Measurements from ENCODE around the gene KANK3.
A peak's percentile ranks its signal among the peaks of the same experiment; 100 is the strongest.
"Not testable (repeated sequence)": the region's sequence is repeated elsewhere in the genome, so short reads cannot be mapped to it uniquely, and the experiment has no call there.

KANK3 gene

GRCh38 chr19:8323781-8324185, 19.3 kb downstream of the KANK3 start:
- no peak for TF ChIP-seq CTCF (conservative IDR thresholded peaks at IDR 0.05; ENCODE audit: control insufficient read depth, insufficient read depth, low read depth, low read length)
- H3K4me3 ChIP-seq (ENCODE audit: control insufficient read depth, low read depth, low read length), result no peak overlapping the region
- DNase-seq (ENCODE audit: low read depth), result no peak

GRCh38 chr19:8322638-8322997, 20.4 kb downstream of the KANK3 start:
- no peak for TF ChIP-seq CTCF (conservative IDR thresholded peaks at IDR 0.05; ENCODE audit: control insufficient read depth, insufficient read depth, low read depth, low read length)
- no peak for DNase-seq (ENCODE audit: low read depth)
- peak overlapping the region; percentile 99 for H3K4me3 ChIP-seq (ENCODE audit: control insufficient read depth, low read depth, low read length)

- DNase-seq (ENCODE audit: low read depth), result no peak
- no peak for TF ChIP-seq CTCF (conservative IDR thresholded peaks at IDR 0.05; ENCODE audit: control insufficient read depth, insufficient read depth, low read depth, low read length)
- H3K4me3 ChIP-seq (ENCODE audit: control insufficient read depth, low read depth, low read length), result peak overlapping the region; percentile 99
These were observed 20.9 kb downstream of the KANK3 start for GRCh38 chr19:8321986-8322637.

GRCh38 chr19:8321067-8321985, 21.7 kb downstream of the KANK3 start, which contains the start of the genes NDUFA7 and RPS28:
Gene NDUFA7, minus strand, starts transcription at chr19:8321375. Its CDS starts 17 bp downstream, at chr19:8321358.
Gene RPS28, plus strand, starts transcription at chr19:8321496. Its CDS starts 35 bp downstream, at chr19:8321531.
- peak; percentile 94 for DNase-seq (ENCODE audit: low read depth)
- peak; percentile 6 for TF ChIP-seq CTCF (conservative IDR thresholded peaks at IDR 0.05; ENCODE audit: control insufficient read depth, insufficient read depth, low read depth, low read length)
- H3K4me3 ChIP-seq (ENCODE audit: control insufficient read depth, low read depth, low read length), result peak within 1 kb of the TSS; percentile 99

GRCh38 chr19:8320564-8321066, 22.4 kb downstream of the KANK3 start:
- TF ChIP-seq CTCF (conservative IDR thresholded peaks at IDR 0.05; ENCODE audit: control insufficient read depth, insufficient read depth, low read depth, low read length), result no peak
- H3K4me3 ChIP-seq (ENCODE audit: control insufficient read depth, low read depth, low read length), result peak overlapping the region; percentile 99
- DNase-seq (ENCODE audit: low read depth), result no peak

GRCh38 chr19:8319807-8320520, 23.1 kb downstream of the KANK3 start:
- DNase-seq (ENCODE audit: low read depth), result no peak
- TF ChIP-seq CTCF (conservative IDR thresholded peaks at IDR 0.05; ENCODE audit: control insufficient read depth, insufficient read depth, low read depth, low read length), result no peak
- H3K4me3 ChIP-seq (ENCODE audit: control insufficient read depth, low read depth, low read length), result peak overlapping the region; percentile 99

GRCh38 chr19:8318835-8319234, 24.2 kb downstream of the KANK3 start:
- H3K4me3 ChIP-seq (ENCODE audit: control insufficient read depth, low read depth, low read length), result not testable (repeated sequence)

More at GRCh38 chr19:8318835-8319234, 24.2 kb downstream of the KANK3 start:
- not testable (repeated sequence) for DNase-seq (ENCODE audit: low read depth)
